Cardiac fibroblast (primary cell): Measurements from ENCODE around the gene GNA14.

Source experiments
- DNase-seq, 2 donors: peaks; one replicate each; pipeline versions ENCODE4 v3.0.0 to v3.0.0-alpha.2; 2010; ENCODE audit warnings: low read depth in 2 of 2
- H3K4me3 ChIP-seq, 2 donors: replicated peaks in 1 of 2; 1 replicate in 1 of 2; 2 replicates in 1 of 2; pipeline ENCODE4 v1.5.1; 2011; ENCODE audit warnings: low read depth in 2 of 2, low read length in 2 of 2, mild to moderate bottlenecking in 2 of 2, moderate library complexity in 1 of 2
- CTCF ChIP-seq: IDR thresholded peaks from one replicate; pipeline ENCODE4 v1.5.1; 2011; ENCODE audit warnings: low read depth, mild to moderate bottlenecking, low read length, inconsistent platforms

GNA14 gene

GRCh38 chr9:77510666-77511065, 137.5 kb downstream of the GNA14 start:
- DNase-seq = peak in 1 of 2 donors; percentile 15
- TF ChIP-seq CTCF = no peak
- no peak overlapping the region for H3K4me3 ChIP-seq

- no peak overlapping the region for H3K4me3 ChIP-seq
- DNase-seq = no peak
- TF ChIP-seq CTCF = no peak
Observed at GRCh38 chr9:77508396-77508795, 139.7 kb downstream of the GNA14 start.

GRCh38 chr9:77507212-77507961, 140.7 kb downstream of the GNA14 start:
- no peak for TF ChIP-seq CTCF
- peak; percentile 34 to 79 for DNase-seq
- H3K4me3 ChIP-seq = no peak overlapping the region

- no peak for DNase-seq
- no peak overlapping the region for H3K4me3 ChIP-seq
- no peak for TF ChIP-seq CTCF
Observed at GRCh38 chr9:77505232-77505631, 142.9 kb downstream of the GNA14 start.

GRCh38 chr9:77502568-77502967, 145.6 kb downstream of the GNA14 start:
- TF ChIP-seq CTCF = no peak
- DNase-seq = peak; percentile 19 to 36
- H3K4me3 ChIP-seq = no peak overlapping the region

GRCh38 chr9:77498891-77499290, 149.2 kb downstream of the GNA14 start:
- no peak for TF ChIP-seq CTCF
- DNase-seq = peak in 1 of 2 donors; percentile 86
- H3K4me3 ChIP-seq = no peak overlapping the region
